GM19023 (cell line): ENCODE measurements around the gene SCAF1.
A peak's percentile ranks its signal among the peaks of the same experiment; 100 is the strongest.

ENCODE experiments used
- ATAC-seq: cut with Tn5 transposase; IDR thresholded peaks from one replicate; pipeline ENCODE4 v1.9.1; 2021; ENCODE audit warnings: mild to moderate bottlenecking, moderate library complexity; ENCODE audit not compliant: unreplicated experiment

Gene SCAF1

GRCh38 chr19:49641688-49642491 lies at the start of gene SCAF1:
SCAF1 (plus strand) TSS chr19:49642209; CDS start chr19:49645027, 2,818 bp downstream.
- ATAC-seq, result peak; percentile 52

- no peak for ATAC-seq
Observed at GRCh38 chr19:49592486-49593232, 49.4 kb upstream of the SCAF1 start.

GRCh38 chr19:49593233-49594113 lies 48.5 kb upstream of the SCAF1 start:
- no peak for ATAC-seq

- ATAC-seq, result no peak
Observed at GRCh38 chr19:49594157-49594992, 47.6 kb upstream of the SCAF1 start.

GRCh38 chr19:49594993-49595818 lies 46.8 kb upstream of the SCAF1 start:
- no peak for ATAC-seq

- no peak for ATAC-seq
Observed at GRCh38 chr19:49595819-49596404, 46.1 kb upstream of the SCAF1 start.

- ATAC-seq, result no peak
Observed at GRCh38 chr19:49596407-49596806, 45.6 kb upstream of the SCAF1 start.

GRCh38 chr19:49596954-49597702 lies 44.9 kb upstream of the SCAF1 start:
- ATAC-seq, result no peak

- ATAC-seq, result no peak
Observed at GRCh38 chr19:49597703-49597974, 44.4 kb upstream of the SCAF1 start.

GRCh38 chr19:49599378-49600295 lies 42.4 kb upstream of the SCAF1 start:
- ATAC-seq, result no peak

GRCh38 chr19:49601482-49602038 lies 40.4 kb upstream of the SCAF1 start:
- ATAC-seq, result no peak

GRCh38 chr19:49602806-49603205 lies 39.2 kb upstream of the SCAF1 start:
- no peak for ATAC-seq

- ATAC-seq, result no peak
Observed at GRCh38 chr19:49605605-49606004, 36.4 kb upstream of the SCAF1 start.

- no peak for ATAC-seq
Observed at GRCh38 chr19:49609499-49610092, 32.4 kb upstream of the SCAF1 start.

GRCh38 chr19:49613374-49613773 lies 28.6 kb upstream of the SCAF1 start:
- no peak for ATAC-seq

GRCh38 chr19:49614096-49614833 lies 27.7 kb upstream of the SCAF1 start:
- no peak for ATAC-seq
